Coronary artery (tissue), 2 donors: ENCODE results near the gene ASTN1.

Source experiments
- DNase-seq: peaks from one replicate; pipeline ENCODE4 v3.0.0-alpha.2; 2017; ENCODE audit warnings: low spot score
- H3K27ac ChIP-seq, 2 donors: fragments of 200-600 bp; sonication (generic); one replicate each; pipeline ENCODE4 v1.5.1; 2016 to 2019
- H3K4me3 ChIP-seq: fragments of 200-600 bp; sonication (generic); 2 replicates; pipeline ENCODE4 v1.5.1; 2016; ENCODE audit warnings: mild to moderate bottlenecking, moderate library complexity
- TF ChIP-seq, protein P1 (sequence below): fragments of 200-600 bp; sonication (generic); IDR thresholded peaks from one replicate; pipeline ENCODE4 v1.5.1; 2019; ENCODE audit warnings: antibody characterized with exemption

ASTN1 gene

GRCh38 chr1:176957603-176958002 is 206.9 kb downstream of the ASTN1 start:
- TF ChIP-seq, protein P1, sequence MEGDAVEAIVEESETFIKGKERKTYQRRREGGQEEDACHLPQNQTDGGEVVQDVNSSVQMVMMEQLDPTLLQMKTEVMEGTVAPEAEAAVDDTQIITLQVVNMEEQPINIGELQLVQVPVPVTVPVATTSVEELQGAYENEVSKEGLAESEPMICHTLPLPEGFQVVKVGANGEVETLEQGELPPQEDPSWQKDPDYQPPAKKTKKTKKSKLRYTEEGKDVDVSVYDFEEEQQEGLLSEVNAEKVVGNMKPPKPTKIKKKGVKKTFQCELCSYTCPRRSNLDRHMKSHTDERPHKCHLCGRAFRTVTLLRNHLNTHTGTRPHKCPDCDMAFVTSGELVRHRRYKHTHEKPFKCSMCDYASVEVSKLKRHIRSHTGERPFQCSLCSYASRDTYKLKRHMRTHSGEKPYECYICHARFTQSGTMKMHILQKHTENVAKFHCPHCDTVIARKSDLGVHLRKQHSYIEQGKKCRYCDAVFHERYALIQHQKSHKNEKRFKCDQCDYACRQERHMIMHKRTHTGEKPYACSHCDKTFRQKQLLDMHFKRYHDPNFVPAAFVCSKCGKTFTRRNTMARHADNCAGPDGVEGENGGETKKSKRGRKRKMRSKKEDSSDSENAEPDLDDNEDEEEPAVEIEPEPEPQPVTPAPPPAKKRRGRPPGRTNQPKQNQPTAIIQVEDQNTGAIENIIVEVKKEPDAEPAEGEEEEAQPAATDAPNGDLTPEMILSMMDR: no peak
- DNase-seq: no peak
- Histone ChIP-seq H3K4me3 (no peak overlapping the region), H3K27ac (no peak overlapping the region)

GRCh38 chr1:176954242-176954641 is 210.3 kb downstream of the ASTN1 start:
- DNase-seq: no peak
- Histone ChIP-seq H3K27ac (no peak overlapping the region), H3K4me3 (no peak overlapping the region)
- TF ChIP-seq, protein P1: no peak

DNA sequence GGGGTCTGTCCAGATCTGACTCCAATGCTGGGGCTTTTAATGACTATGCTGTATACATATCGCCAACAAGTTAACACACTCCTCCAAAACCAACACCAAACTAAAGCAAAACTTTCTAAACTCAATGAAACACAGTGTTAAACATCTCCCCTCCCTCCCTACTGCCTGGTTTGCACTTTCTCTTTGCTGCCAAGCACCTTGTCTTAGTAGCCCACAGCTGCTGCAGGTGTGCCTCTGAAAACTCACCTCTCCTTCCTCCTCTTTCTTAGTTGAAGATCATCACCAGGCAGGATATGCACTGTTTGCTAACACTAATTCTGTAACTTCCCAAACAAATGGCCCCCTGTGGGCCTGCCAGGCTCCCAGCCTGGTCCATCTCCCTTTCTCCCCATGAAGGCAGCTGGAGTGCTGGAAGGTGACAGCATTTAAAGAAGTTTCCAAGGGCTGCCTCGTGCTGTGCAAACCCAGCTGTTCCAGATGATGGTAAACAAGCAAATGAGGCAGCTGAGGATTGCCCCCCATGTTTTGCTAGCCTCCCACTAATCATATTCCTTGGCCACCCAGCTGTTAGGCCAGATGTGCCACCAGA is 213.7 kb downstream of the ASTN1 start:
- no peak for DNase-seq
- TF ChIP-seq, protein P1: no peak
- Histone ChIP-seq H3K4me3 (no peak overlapping the region), H3K27ac (no peak overlapping the region)

- H3K27ac ChIP-seq: no peak overlapping the region
- TF ChIP-seq, protein P1: no peak
- H3K4me3 ChIP-seq: no peak overlapping the region
- DNase-seq: no peak
These were observed 215.4 kb downstream of the ASTN1 start for GRCh38 chr1:176949033-176949662.

DNA sequence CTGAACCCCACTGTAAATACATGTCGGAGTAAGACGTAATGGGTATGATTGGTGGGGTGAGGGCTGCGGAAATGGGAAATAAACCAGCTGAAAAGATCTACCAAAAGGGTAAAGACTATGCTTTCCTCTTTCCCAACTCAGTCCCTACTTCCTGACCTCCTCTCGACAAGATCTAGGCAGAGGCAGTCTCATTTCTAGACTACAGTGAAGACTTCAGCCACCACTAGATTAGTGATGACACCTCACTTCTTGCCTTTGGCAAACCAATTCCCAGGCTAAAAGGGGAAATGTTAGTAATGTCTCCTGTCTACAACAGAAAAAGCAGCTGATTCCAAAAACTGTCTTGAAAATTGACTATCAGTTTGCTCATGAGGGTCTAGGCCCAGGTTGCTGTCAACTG is 219.9 kb downstream of the ASTN1 start:
- H3K27ac ChIP-seq: no peak overlapping the region
- TF ChIP-seq, protein P1: no peak
- H3K4me3 ChIP-seq: no peak overlapping the region
- no peak for DNase-seq

GRCh38 chr1:176943783-176944182 is 220.7 kb downstream of the ASTN1 start:
- no peak overlapping the region for H3K27ac ChIP-seq
- TF ChIP-seq, protein P1: no peak
- H3K4me3 ChIP-seq: no peak overlapping the region
- no peak for DNase-seq

- Histone ChIP-seq H3K4me3 (no peak overlapping the region), H3K27ac (no peak overlapping the region)
- DNase-seq: no peak
- TF ChIP-seq, protein P1: no peak
These were observed 222.2 kb downstream of the ASTN1 start for GRCh38 chr1:176942346-176942745.
